ENCODE results near the gene TMEM80. TPM values are rescaled to one million over a fixed set of nuclear protein-coding genes. Genes with fewer than 3 reads are reported as not detected.
A peak's percentile ranks its signal among the peaks of the same experiment; 100 is the strongest.

The TMEM80 gene
- total and polyA plus RNA-seq, 9 of the 15 experiments (the other 6 are each of a cell fraction or from before 2014, with no cell fraction given): 5.1 to 30.1 (median 12.4) TPM

- TF ChIP-seq L3MBTL2 (IDR thresholded peaks at IDR 0.05) (peak; percentile 64; the same call in 1 of the 2 replicates), CTCFL (IDR thresholded peaks at IDR 0.05; ENCODE audit: borderline replicate concordance, insufficient read depth, low read depth, low read length, poor library complexity, severe bottlenecking) (peak; percentile 96), GTF2E2 (tag; IDR thresholded peaks at IDR 0.05) (no peak), SMAD3 (CRISPR knock-in tag; conservative IDR thresholded peaks at IDR 0.05) (0 out of 2 replicates have a peak, but pooled peaks have one; percentile 40), ZHX1 (conservative IDR thresholded peaks at IDR 0.05; ENCODE audit: low read length) (0 out of 2 replicates have a peak, but pooled peaks have one; percentile 21), ZNF175 (CRISPR knock-in tag; IDR thresholded peaks at IDR 0.05; ENCODE audit: low read depth) (no peak), FOXP1 (CRISPR knock-in tag; IDR thresholded peaks at IDR 0.05) (peak; percentile 61; the same call in 1 of the 2 replicates), GATAD2B (IDR thresholded peaks at IDR 0.05; ENCODE audit: borderline replicate concordance) (peak; percentile 87), ZFP1 (CRISPR knock-in tag; IDR thresholded peaks at IDR 0.05) (no peak), MYNN (IDR thresholded peaks at IDR 0.05) (peak; percentile 92; the same call in 1 of the 2 replicates), MYNN (CRISPR knock-in tag; IDR thresholded peaks at IDR 0.05) (no peak), RAD21 (CRISPR knock-in tag; conservative IDR thresholded peaks at IDR 0.05 in 1 of 2, IDR thresholded peaks at IDR 0.05 in 1 of 2) (peak; percentile 94 to 96)
- TF ChIP-seq, protein P1, sequence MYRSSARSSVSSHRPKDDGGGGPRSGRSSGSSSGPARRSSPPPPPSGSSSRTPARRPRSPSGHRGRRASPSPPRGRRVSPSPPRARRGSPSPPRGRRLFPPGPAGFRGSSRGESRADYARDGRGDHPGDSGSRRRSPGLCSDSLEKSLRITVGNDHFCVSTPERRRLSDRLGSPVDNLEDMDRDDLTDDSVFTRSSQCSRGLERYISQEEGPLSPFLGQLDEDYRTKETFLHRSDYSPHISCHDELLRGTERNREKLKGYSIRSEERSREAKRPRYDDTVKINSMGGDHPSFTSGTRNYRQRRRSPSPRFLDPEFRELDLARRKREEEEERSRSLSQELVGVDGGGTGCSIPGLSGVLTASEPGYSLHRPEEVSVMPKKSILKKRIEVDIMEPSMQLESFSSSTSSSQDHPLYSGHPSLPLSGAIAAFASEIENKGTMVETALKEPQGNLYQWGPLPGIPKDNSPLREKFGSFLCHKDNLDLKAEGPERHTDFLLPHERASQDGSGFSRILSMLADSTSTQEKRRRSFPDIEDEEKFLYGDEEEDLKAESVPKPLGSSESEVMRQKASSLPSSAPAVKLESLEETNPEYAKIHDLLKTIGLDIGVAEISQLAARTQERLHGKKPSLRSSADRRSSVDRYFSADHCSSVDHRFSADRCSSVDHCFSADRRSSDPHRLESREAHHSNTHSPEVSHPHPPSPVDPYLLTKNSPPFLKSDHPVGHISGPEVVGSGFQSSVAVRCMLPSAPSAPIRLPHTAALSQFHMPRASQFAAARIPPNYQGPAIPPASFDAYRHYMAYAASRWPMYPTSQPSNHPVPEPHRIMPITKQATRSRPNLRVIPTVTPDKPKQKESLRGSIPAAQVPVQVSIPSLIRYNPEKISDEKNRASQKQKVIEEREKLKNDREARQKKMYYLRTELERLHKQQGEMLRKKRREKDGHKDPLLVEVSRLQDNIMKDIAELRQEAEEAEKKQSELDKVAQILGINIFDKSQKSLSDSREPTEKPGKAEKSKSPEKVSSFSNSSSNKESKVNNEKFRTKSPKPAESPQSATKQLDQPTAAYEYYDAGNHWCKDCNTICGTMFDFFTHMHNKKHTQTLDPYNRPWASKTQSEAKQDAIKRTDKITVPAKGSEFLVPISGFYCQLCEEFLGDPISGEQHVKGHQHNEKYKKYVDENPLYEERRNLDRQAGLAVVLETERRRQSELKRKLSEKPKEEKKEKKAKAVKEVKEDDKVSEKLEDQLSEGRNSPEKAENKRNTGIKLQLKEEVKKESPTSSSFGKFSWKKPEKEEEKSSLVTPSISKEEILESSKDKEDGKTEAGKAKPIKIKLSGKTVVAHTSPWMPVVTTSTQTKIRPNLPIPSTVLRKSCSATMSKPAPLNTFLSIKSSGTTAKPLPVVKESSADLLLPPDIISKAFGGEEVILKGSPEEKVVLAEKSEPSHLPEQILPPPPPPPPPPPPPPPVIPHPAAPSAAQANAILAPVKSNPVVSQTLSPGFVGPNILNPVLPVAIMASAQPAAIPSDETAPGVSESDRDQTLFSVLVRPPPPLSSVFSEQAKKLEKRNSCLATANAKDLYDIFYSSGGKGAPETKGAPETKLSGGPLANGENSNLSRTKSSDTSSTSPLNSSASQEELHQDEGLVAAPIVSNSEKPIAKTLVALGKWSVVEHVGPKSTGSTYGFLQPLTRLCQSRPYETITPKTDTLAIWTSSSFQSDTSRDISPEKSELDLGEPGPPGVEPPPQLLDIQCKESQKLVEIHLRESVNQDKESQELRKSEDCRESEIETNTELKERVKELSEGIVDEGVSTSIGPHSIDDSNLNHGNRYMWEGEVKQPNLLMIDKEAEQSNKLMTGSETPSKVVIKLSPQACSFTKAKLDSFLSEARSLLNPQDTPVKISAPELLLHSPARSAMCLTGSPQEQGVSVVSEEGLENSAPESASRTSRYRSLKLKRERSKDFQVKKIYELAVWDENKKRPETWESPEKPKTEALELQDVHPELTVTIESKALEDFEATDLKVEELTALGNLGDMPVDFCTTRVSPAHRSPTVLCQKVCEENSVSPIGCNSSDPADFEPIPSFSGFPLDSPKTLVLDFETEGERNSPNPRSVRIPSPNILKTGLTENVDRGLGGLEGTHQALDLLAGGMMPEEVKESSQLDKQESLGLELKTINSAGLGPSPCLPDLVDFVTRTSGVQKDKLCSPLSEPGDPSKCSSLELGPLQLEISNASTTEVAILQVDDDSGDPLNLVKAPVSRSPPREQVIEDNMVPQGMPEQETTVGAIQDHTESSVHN (IDR thresholded peaks at IDR 0.05; ENCODE audit: borderline replicate concordance in 1 of 2, low read depth in 1 of 2): no peak
These were observed 32.5 kb downstream of the TMEM80 start (continued) for GRCh38 chr11:727859-728748.
